HCT116 (cell line): ENCODE results near the gene LRRFIP1. TPM values are rescaled to one million over a fixed set of nuclear protein-coding genes. Genes with fewer than 3 reads are reported as not detected.

Source experiments
- ATAC-seq: fragments of 200-7000 bp; cut with Tn5 transposase; 2 replicates; pipeline ENCODE4 v1.9.1; 2020; ENCODE audit warnings: mild to moderate bottlenecking, moderate library complexity
- BruUV-seq: library from RNA; stranded (reverse); fragments of 400-500 nt; replicated peaks from 2 replicates; lab custom pipeline; 2021; lab: Mats Ljungman, UMichigan
- CTCF ChIA-PET: fragments of 300-600 bp; sonication (Branson Sonifier 250); formaldehyde crosslinking; loops from one replicate; lab custom pipeline; 2021; ENCODE audit warnings: antibody characterized with exemption; lab: Charles Lee
- POLR2A ChIA-PET: fragments of 300-600, 350-600 bp; sonication (Branson Sonifier 250); formaldehyde crosslinking; loops from one replicate; lab custom pipeline; 2021; ENCODE audit warnings: antibody characterized with exemption; lab: Charles Lee
- RAD21 ChIA-PET, 2 experiments: fragments of 300-600 bp; sonication (Branson Sonifier 250); formaldehyde crosslinking; loops; one replicate each; lab custom pipeline; 2023; ENCODE audit warnings: low total read pairs in 2 of 2; ENCODE audit not compliant: uncharacterized antibody in 2 of 2, unreplicated experiment in 2 of 2, low non-redundant PET in 1 of 2; lab: Charles Lee
- DNase-seq: peaks from one replicate; pipeline ENCODE4 v3.0.0-alpha.2; 2010; ENCODE audit warnings: low read depth, low spot score
- H2AFZ ChIP-seq: fragments of 200-600 bp; shearing (Covaris generic), sonication (generic); 2 replicates; pipeline ENCODE4 v1.6.1; 2017; ENCODE audit warnings: low read depth, mixed run types, mixed read lengths, antibody characterized with exemption, low read length; ENCODE audit not compliant: poor library complexity, severe bottlenecking
- H3K27ac ChIP-seq: 2 replicates; pipeline ENCODE4 v1.5.1; 2012; ENCODE audit warnings: low read depth, low read length
- H3K27me3 ChIP-seq: fragments of 200-600 bp; sonication (generic); 2 replicates; pipeline ENCODE4 v1.6.1; 2016; ENCODE audit warnings: mixed run types, low read length, mixed read lengths; ENCODE audit not compliant: insufficient read depth
- H3K36me3 ChIP-seq, 2 experiments: fragments of 200-500 bp in 1 of 2; fragments of 200-600 bp in 1 of 2; sonication (Bioruptor generic) in 1 of 2; sonication (generic) in 1 of 2; 2 replicates each; pipeline versions ENCODE4 v1.5.1 to v1.6.1; 2014 to 2016; ENCODE audit warnings: low read length in 2 of 2, inconsistent platforms in 1 of 2, mixed read lengths in 1 of 2, mixed run types in 1 of 2; ENCODE audit not compliant: insufficient read depth in 2 of 2, control insufficient read depth in 1 of 2
- H3K4me1 ChIP-seq, 2 experiments: fragments of 200-600 bp in 1 of 2; sonication (generic) in 1 of 2; 2 replicates each; pipeline versions ENCODE4 v1.5.1 to v1.6.1; 2012 to 2017; ENCODE audit warnings: low read length in 2 of 2, inconsistent platforms in 1 of 2, mild to moderate bottlenecking in 1 of 2, mixed read lengths in 1 of 2, mixed run types in 1 of 2, moderate library complexity in 1 of 2; ENCODE audit not compliant: insufficient read depth in 2 of 2, control insufficient read depth in 1 of 2
- H3K4me2 ChIP-seq: fragments of 200-600 bp; sonication (generic); 2 replicates; pipeline ENCODE4 v1.6.1; 2017; ENCODE audit warnings: mixed run types, low read length, mixed read lengths
- H3K4me3 ChIP-seq, 2 experiments: fragments of 200-600 bp in 1 of 2; sonication (generic) in 1 of 2; replicated peaks in 1 of 2; 2 replicates each; pipeline ENCODE4 v1.5.1; 2011 to 2016; ENCODE audit warnings: low read length in 2 of 2, control low read depth in 1 of 2, low read depth in 1 of 2, mild to moderate bottlenecking in 1 of 2, mixed read lengths in 1 of 2, mixed run types in 1 of 2
- H3K79me2 ChIP-seq: fragments of 200-600 bp; sonication (generic); 2 replicates; pipeline ENCODE4 v1.6.1; 2017; ENCODE audit warnings: mild to moderate bottlenecking, mixed run types, low read length, moderate library complexity, mixed read lengths; ENCODE audit not compliant: insufficient read depth
- H3K9ac ChIP-seq: fragments of 200-600 bp; sonication (generic); 2 replicates; pipeline ENCODE4 v1.6.1; 2016; ENCODE audit warnings: low read length, mixed read lengths
- H3K9me2 ChIP-seq: fragments of 200-600 bp; sonication (generic), shearing (Covaris generic); 2 replicates; pipeline ENCODE4 v1.6.1; 2017; ENCODE audit warnings: mixed run types, mild to moderate bottlenecking, moderate library complexity; ENCODE audit not compliant: insufficient read depth
- H3K9me3 ChIP-seq, 2 experiments: fragments of 200-500 bp in 1 of 2; fragments of 200-600 bp in 1 of 2; sonication (Bioruptor generic) in 1 of 2; sonication (generic) in 1 of 2; 2 replicates each; pipeline ENCODE4 v1.6.1; 2014 to 2017; ENCODE audit warnings: low read length in 2 of 2, mixed read lengths in 2 of 2, inconsistent platforms in 1 of 2, low read depth in 1 of 2, mild to moderate bottlenecking in 1 of 2, mixed run types in 1 of 2, moderate library complexity in 1 of 2; ENCODE audit not compliant: control insufficient read depth in 1 of 2, insufficient read depth in 1 of 2
- H4K20me1 ChIP-seq: fragments of 200-600 bp; sonication (generic), shearing (Covaris generic); 2 replicates; pipeline ENCODE4 v1.6.1; 2017; ENCODE audit warnings: mixed run types, mild to moderate bottlenecking, moderate library complexity; ENCODE audit not compliant: insufficient read depth
- CEBPB ChIP-seq: IDR thresholded peaks from 2 replicates; pipeline ENCODE4 v1.6.1; 2012; ENCODE audit warnings: low read depth
- CTCF ChIP-seq, 3 experiments: fragments of 200-600 bp in 1 of 3; sonication (generic) in 1 of 3; IDR thresholded peaks in 2 of 3; conservative IDR thresholded peaks in 1 of 3; 2 replicates each; pipeline ENCODE4 v1.5.1; 2012 to 2017; ENCODE audit warnings: low read depth in 2 of 3, low read length in 2 of 3, antibody characterized with exemption in 1 of 3, borderline replicate concordance in 1 of 3, control low read depth in 1 of 3, mild to moderate bottlenecking in 1 of 3, mixed read lengths in 1 of 3, mixed run types in 1 of 3, moderate library complexity in 1 of 3; ENCODE audit not compliant: insufficient read depth in 1 of 3
- EZH2 ChIP-seq: fragments of 200-600 bp; sonication (generic); IDR thresholded peaks from 2 replicates; pipeline ENCODE4 v1.6.1; 2017; ENCODE audit warnings: antibody characterized with exemption, mixed run types
- EZH2phosphoT487 ChIP-seq: fragments of 200-600 bp; IDR thresholded peaks from 2 replicates; pipeline ENCODE4 v1.6.1; 2018; ENCODE audit warnings: antibody characterized with exemption, borderline replicate concordance
- MAX ChIP-seq: IDR thresholded peaks from 2 replicates; pipeline ENCODE4 v1.6.1; 2012
- RAD21 ChIP-seq: IDR thresholded peaks from 2 replicates; pipeline ENCODE4 v1.6.1; 2012; ENCODE audit warnings: low read depth, mild to moderate bottlenecking
- SIN3A ChIP-seq: IDR thresholded peaks from 2 replicates; pipeline ENCODE4 v1.6.1; 2012; ENCODE audit warnings: low read depth
- TCF7L2 ChIP-seq: IDR thresholded peaks from 2 replicates; pipeline ENCODE4 v1.7.0; 2011; ENCODE audit warnings: borderline replicate concordance, inconsistent platforms; ENCODE audit not compliant: insufficient read depth, insufficient read length; ENCODE audit errors: extremely low read depth
- ZNF274 ChIP-seq: fragments of 200-500 bp; sonication (Bioruptor generic); IDR thresholded peaks from 2 replicates; pipeline ENCODE4 v1.6.1; 2014; ENCODE audit warnings: mild to moderate bottlenecking, low read depth, low read length, inconsistent platforms
- intact Hi-C: fragments of 100-400 bp; cut with micrococcal nuclease; formaldehyde crosslinking; loops from 2 replicates; pipeline ENCODE4 v1.10.0; 2022
- total RNA-seq: library from RNA; stranded (reverse); gene quantifications from one replicate; pipeline ENCODE4 v1.2.1, GENCODE V29; 2021; ENCODE audit not compliant: unreplicated experiment
- TF ChIP-seq, protein P1 (sequence below): IDR thresholded peaks from 2 replicates; pipeline ENCODE4 v1.6.1; 2011; ENCODE audit warnings: mild to moderate bottlenecking, low read length, moderate library complexity; ENCODE audit not compliant: insufficient replicate concordance; ENCODE audit errors: extremely low read depth

LRRFIP1 gene
- total RNA-seq, 1 experiment from 2014 or later, result 76.9 TPM

DNA sequence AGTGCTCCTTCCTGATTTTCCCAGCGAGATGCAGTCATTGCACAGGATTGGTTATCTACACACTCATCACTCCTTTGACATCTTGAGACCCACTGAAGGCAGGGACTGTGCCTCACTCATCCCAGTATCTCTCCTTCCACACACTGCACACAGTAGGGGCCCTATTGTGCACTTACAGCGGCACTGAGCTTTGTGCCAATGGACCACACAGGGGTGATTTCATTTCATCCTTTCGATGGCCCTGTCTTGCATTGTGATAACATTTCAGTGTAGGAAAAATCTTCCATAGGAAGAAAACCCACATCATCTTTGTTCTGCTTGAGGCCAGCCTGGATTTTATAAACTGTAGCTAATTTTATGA is 11.0 kb upstream of the LRRFIP1 start:
- Histone ChIP-seq H2AFZ (no peak overlapping the region), H3K79me2 (no peaks in the 10 kb centered on the region), H3K36me3 (no peaks in the 10 kb centered on the region), H4K20me1 (no peaks in the 10 kb centered on the region), H3K27me3 (no peaks in the 10 kb centered on the region; the same call in 1 of the 2 replicates)
- TF ChIP-seq SIN3A (no peak), EZH2 (no peak), TCF7L2 (no peak)
- TF ChIP-seq, protein P1, sequence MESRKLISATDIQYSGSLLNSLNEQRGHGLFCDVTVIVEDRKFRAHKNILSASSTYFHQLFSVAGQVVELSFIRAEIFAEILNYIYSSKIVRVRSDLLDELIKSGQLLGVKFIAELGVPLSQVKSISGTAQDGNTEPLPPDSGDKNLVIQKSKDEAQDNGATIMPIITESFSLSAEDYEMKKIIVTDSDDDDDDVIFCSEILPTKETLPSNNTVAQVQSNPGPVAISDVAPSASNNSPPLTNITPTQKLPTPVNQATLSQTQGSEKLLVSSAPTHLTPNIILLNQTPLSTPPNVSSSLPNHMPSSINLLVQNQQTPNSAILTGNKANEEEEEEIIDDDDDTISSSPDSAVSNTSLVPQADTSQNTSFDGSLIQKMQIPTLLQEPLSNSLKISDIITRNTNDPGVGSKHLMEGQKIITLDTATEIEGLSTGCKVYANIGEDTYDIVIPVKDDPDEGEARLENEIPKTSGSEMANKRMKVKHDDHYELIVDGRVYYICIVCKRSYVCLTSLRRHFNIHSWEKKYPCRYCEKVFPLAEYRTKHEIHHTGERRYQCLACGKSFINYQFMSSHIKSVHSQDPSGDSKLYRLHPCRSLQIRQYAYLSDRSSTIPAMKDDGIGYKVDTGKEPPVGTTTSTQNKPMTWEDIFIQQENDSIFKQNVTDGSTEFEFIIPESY, result no peak
- TF ChIP-seq, all 23 proteins: peak for 0
- DNase-seq, result no peak
- Histone ChIP-seq H3K9me3 (no peaks in the 10 kb centered on the region), H3K4me3 (no peak overlapping the region), H3K27ac (no peak overlapping the region), H3K4me2 (no peak overlapping the region), H3K9ac (no peak overlapping the region), H3K4me1 (peaks cover 2 to 15% of the 10 kb centered on the region in 2 experiments; a peak in 2 of 4 replicates), H3K9me2 (no peaks in the 10 kb centered on the region)
- BruUV-seq, result no TSS peak
- ChIA-PET POLR2A (no interaction called here), RAD21 (interaction anchor here in 1 of 2 experiments (0.5 kb wide), 1 partner anchor 248 kb away, joined by 5 read pairs; no protein-coding TSS in a partner anchor), CTCF (no interaction called here)
- intact Hi-C loops, result no loop called here
- ATAC-seq, result no peak

GRCh38 chr2:237616734-237617586 is 10.4 kb upstream of the LRRFIP1 start:
- DNase-seq, result no peak
- ChIA-PET CTCF (no interaction called here), RAD21 (interaction anchor here in 1 of 2 experiments (0.5 kb wide), 1 partner anchor 247 kb away, joined by 5 read pairs; no protein-coding TSS in a partner anchor), POLR2A (no interaction called here)
- Histone ChIP-seq H3K9me3 (no peaks in the 10 kb centered on the region), H3K4me1 (peaks cover 2 to 15% of the 10 kb centered on the region in 2 experiments; a peak in 2 of 4 replicates), H3K4me3 (no peak overlapping the region), H3K27me3 (no peaks in the 10 kb centered on the region; the same call in 1 of the 2 replicates), H3K9ac (no peak overlapping the region), H3K4me2 (no peak overlapping the region), H4K20me1 (no peaks in the 10 kb centered on the region), H3K79me2 (no peaks in the 10 kb centered on the region), H3K27ac (no peak overlapping the region), H3K9me2 (no peaks in the 10 kb centered on the region), H2AFZ (no peak overlapping the region), H3K36me3 (no peaks in the 10 kb centered on the region)
- intact Hi-C loops, result no loop called here
- no TSS peak for BruUV-seq
- no peak for ATAC-seq
- TF ChIP-seq CEBPB, result no peak
- TF ChIP-seq, protein P1, result no peak
- TF ChIP-seq CTCF (IDR thresholded peaks at IDR 0.05 in 2 of 3, conservative IDR thresholded peaks at IDR 0.05 in 1 of 3; ENCODE audit: borderline replicate concordance in 1 of 3, insufficient read depth in 1 of 3, low read depth in 2 of 3, low read length in 2 of 3), result no peak
- TF ChIP-seq ZNF274, result no peak
- TF ChIP-seq RAD21, result no peak
- no peak for TF ChIP-seq MAX
- no peak for TF ChIP-seq EZH2phosphoT487
